Esophagus muscularis mucosa (tissue), 3 donors: ENCODE results near the gene ACVRL1.

ENCODE experiments used
- CTCF ChIP-seq, 3 experiments: fragments of 200-600 bp in 2 of 3; fragments of 450-650 bp in 1 of 3; sonication (generic) in 2 of 3; IDR thresholded peaks; one replicate each; pipeline ENCODE4 v1.5.1; 2017 to 2019; ENCODE audit warnings: antibody characterized with exemption in 3 of 3, mild to moderate bottlenecking in 2 of 3, moderate library complexity in 1 of 3
- POLR2AphosphoS5 ChIP-seq, 2 donors: sonication (generic); formaldehyde crosslinking; IDR thresholded peaks; one replicate each; pipeline ENCODE4 v1.6.1; 2017; ENCODE audit warnings: antibody characterized with exemption in 2 of 2

GRCh38 chr12:51883998-51884675 is 23.2 kb upstream of the ACVRL1 start:
- TF ChIP-seq CTCF (IDR thresholded peaks at IDR 0.05) (no peak), POLR2AphosphoS5 (IDR thresholded peaks at IDR 0.05) (no peak)
